Glutamatergic neuron (in vitro differentiated cells): Measurements from ENCODE around the gene PRDM16. TPM values are rescaled to one million over a fixed set of nuclear protein-coding genes. Genes with fewer than 3 reads are reported as not detected.

Source experiments
- DNase-seq: peaks from one replicate; pipeline ENCODE4 v3.0.0; 2022
- H3K27ac Mint-ChIP-seq: one replicate; pipeline ENCODE4 v1.8.0; 2020; ENCODE audit warnings: mild to moderate bottlenecking, mixed read lengths, inconsistent platforms; ENCODE audit not compliant: unreplicated experiment
- H3K27me3 Mint-ChIP-seq: one replicate; pipeline ENCODE4 v1.8.0; 2020; ENCODE audit warnings: mild to moderate bottlenecking, moderate library complexity, mixed read lengths, inconsistent platforms; ENCODE audit not compliant: unreplicated experiment
- H3K36me3 Mint-ChIP-seq: one replicate; pipeline ENCODE4 v1.8.0; 2020; ENCODE audit warnings: mild to moderate bottlenecking, mixed read lengths, inconsistent platforms; ENCODE audit not compliant: unreplicated experiment
- H3K4me1 Mint-ChIP-seq: one replicate; pipeline ENCODE4 v1.8.0; 2020; ENCODE audit warnings: mild to moderate bottlenecking, low read depth, mixed read lengths, inconsistent platforms; ENCODE audit not compliant: unreplicated experiment
- H3K4me3 Mint-ChIP-seq: one replicate; pipeline ENCODE4 v1.8.0; 2020; ENCODE audit warnings: mild to moderate bottlenecking, mixed read lengths, inconsistent platforms; ENCODE audit not compliant: unreplicated experiment
- H3K9me3 Mint-ChIP-seq: one replicate; pipeline ENCODE4 v1.8.0; 2020; ENCODE audit warnings: mild to moderate bottlenecking, moderate library complexity, mixed read lengths, inconsistent platforms; ENCODE audit not compliant: unreplicated experiment
- CTCF ChIP-seq: fragments of 200-600 bp; sonication (generic); IDR thresholded peaks from one replicate; pipeline ENCODE4 v1.5.0; 2021; ENCODE audit not compliant: partially characterized antibody, unreplicated experiment
- total RNA-seq: library from RNA; stranded (reverse); fragmentation: NEBNext Ultra II Directional; extraction: Animal tissue kit (Norgen Biotek cat#: 25700); gene quantifications from one replicate; pipeline ENCODE4 v1.2.1, GENCODE V29; 2021; ENCODE audit not compliant: unreplicated experiment

Gene PRDM16
- total RNA-seq, 1 donor from 2014 or later: 0.07 TPM

GRCh38 chr1:3026124-3026523, 42.9 kb upstream of the PRDM16 start:
- Mint-ChIP-seq H3K4me1 (no peaks in the 10 kb centered on the region), H3K4me3 (no peak overlapping the region), H3K27ac (no peak overlapping the region), H3K9me3 (peaks cover 3% of the 10 kb centered on the region), H3K36me3 (no peaks in the 10 kb centered on the region), H3K27me3 (no peaks in the 10 kb centered on the region)
- no peak for TF ChIP-seq CTCF
- DNase-seq: no peak

DNA sequence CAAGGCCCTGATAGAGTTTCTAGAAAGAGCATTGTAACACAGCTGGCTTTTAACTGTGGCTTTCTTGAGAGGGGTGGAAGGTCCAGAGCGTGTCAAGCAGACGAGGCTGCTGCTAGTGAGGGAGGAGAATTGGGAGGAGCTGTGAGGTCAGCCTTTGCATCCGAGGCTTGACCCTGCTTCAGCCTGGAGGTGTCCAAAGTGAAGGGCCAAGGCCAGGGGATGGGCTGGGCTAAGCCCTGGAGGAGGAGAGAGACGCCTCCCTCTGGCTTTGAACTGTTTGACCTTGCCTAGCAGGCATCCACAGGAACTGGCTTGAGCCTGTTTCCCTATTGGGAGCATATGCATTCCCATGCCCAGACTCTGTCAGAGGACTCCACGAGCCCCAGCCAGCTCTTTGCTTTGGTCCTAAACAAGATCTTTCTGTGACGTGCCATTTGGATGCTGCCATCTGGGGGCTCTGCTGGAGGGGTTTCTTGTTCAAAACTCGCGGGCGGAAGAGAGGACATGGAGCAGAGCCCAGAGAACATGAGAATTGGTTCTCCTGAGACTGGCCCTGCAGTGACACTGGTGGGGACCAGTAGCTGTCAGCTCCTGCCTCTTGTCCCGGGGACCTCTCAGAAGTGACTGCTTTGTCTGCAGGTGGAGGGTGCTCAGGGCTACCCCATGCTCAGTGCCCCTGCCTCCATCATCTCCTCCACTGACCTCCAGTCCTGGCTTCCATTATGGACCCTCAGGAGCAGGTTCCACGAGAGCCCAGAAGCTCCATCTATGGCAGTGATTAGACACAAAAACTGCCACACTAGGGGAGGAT, 42.2 kb upstream of the PRDM16 start:
- H3K27me3 Mint-ChIP-seq: no peaks in the 10 kb centered on the region
- DNase-seq: no peak
- no peak overlapping the region for H3K27ac Mint-ChIP-seq
- H3K9me3 Mint-ChIP-seq: peaks cover 2% of the 10 kb centered on the region
- H3K36me3 Mint-ChIP-seq: no peaks in the 10 kb centered on the region
- H3K4me3 Mint-ChIP-seq: no peak overlapping the region
- TF ChIP-seq CTCF: no peak
- no peaks in the 10 kb centered on the region for H3K4me1 Mint-ChIP-seq

- Mint-ChIP-seq H3K9me3 (peaks cover 2% of the 10 kb centered on the region), H3K4me1 (no peaks in the 10 kb centered on the region), H3K4me3 (no peak overlapping the region), H3K27ac (no peak overlapping the region), H3K36me3 (no peaks in the 10 kb centered on the region), H3K27me3 (no peaks in the 10 kb centered on the region)
- no peak for TF ChIP-seq CTCF
- DNase-seq: no peak
Measured at GRCh38 chr1:3027611-3028371, 41.2 kb upstream of the PRDM16 start.

DNA sequence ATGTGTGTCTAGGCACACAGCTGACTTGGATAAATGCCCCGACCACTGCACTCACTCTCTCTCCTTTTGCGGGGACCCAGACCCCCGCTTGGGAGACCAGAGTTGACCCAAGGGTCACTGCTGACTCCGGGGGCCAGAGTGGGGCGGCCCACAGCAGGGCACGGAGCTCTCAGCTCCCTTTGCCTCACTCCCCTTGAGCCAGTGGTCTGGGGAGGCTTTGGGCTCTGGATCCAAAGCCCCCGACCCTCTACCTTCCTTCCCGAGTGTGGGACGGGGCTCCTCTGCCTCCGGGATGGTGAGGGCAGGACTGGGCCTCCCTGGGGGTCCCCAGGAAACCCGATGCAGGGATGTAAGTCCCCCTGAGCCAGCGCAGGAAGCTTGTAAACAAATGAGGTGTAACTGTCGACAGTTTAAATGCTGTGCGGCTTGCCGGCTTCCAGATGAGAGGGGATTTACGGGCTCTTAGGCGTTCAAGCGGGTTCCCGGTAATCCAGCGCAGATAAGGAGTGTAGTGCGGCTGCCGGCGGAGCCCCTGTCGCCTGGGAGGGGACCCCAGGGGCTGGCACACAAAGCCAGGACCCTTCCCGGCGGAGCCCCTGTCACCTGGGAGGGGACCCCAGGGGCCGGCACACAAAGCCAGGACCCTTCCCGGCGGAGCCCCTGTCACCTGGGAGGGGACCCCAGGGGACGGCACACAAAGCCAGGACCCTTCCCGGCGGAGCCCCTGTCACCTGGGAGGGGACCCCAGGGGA, 40.3 kb upstream of the PRDM16 start:
- Mint-ChIP-seq H3K36me3 (no peaks in the 10 kb centered on the region), H3K27me3 (no peaks in the 10 kb centered on the region), H3K27ac (no peak overlapping the region), H3K4me1 (no peaks in the 10 kb centered on the region), H3K4me3 (no peak overlapping the region), H3K9me3 (peaks cover 2% of the 10 kb centered on the region)
- no peak for TF ChIP-seq CTCF
- no peak for DNase-seq
